ENCODE data around the gene MACROD2. TPM values are rescaled to one million over a fixed set of nuclear protein-coding genes. Genes with fewer than 3 reads are reported as not detected.

MACROD2 gene
- total RNA-seq, 1 experiment from 2014 or later, result 3.7 TPM

DNA sequence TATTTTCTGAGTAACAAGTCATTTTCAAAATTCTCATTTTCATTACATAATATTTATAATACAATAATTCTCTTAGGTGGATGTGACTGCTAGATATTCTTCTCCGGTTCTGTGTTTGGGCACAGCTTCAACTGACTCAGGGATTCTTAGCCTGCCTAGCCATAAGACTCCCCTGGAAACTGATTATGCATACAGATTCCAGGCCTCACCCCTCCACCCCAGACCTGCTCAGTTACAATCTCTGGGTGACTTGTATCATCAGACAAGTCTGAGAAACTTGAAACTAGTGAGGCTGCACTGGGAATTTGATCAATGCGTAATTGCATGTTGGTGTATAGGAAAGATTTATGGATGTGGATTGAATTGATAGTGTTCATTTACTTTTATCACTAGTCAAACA lies 316.7 kb downstream of the MACROD2 start:
- POLR2A ChIA-PET, result no interaction called here
- intact Hi-C loops (cut with micrococcal nuclease), result no loop called here
- RAD21 ChIA-PET (ENCODE audit: low non-redundant PET in 1 of 2, low total read pairs in 2 of 2, uncharacterized antibody in 2 of 2, unreplicated experiment in 2 of 2), result no interaction called here
- Histone ChIP-seq H3K9me2 (ENCODE audit: insufficient read depth) (no peaks in the 10 kb centered on the region), H3K27me3 (ENCODE audit: insufficient read depth, low read length) (no peaks in the 10 kb centered on the region), H3K4me2 (ENCODE audit: low read length) (no peak overlapping the region), H3K27ac (ENCODE audit: low read depth, low read length) (no peak overlapping the region), H2AFZ (ENCODE audit: low read depth, low read length, poor library complexity, severe bottlenecking) (no peak overlapping the region), H3K9ac (ENCODE audit: low read length) (no peak overlapping the region), H3K79me2 (ENCODE audit: insufficient read depth, low read length) (no peaks in the 10 kb centered on the region), H3K36me3 (ENCODE audit: control insufficient read depth in 1 of 2, insufficient read depth in 2 of 2, low read length in 2 of 2) (no peaks in the 10 kb centered on the region), H3K4me3 (replicated peaks in 1 of 2; ENCODE audit: low read depth in 1 of 2, low read length in 2 of 2) (no peak overlapping the region), H4K20me1 (ENCODE audit: insufficient read depth) (no peaks in the 10 kb centered on the region), H3K9me3 (ENCODE audit: control insufficient read depth in 1 of 2, insufficient read depth in 1 of 2, low read depth in 1 of 2, low read length in 2 of 2) (no peaks in the 10 kb centered on the region), H3K4me1 (ENCODE audit: control insufficient read depth in 1 of 2, insufficient read depth in 2 of 2, low read length in 2 of 2) (no peaks in the 10 kb centered on the region)
- ATAC-seq (no peak), DNase-seq (ENCODE audit: low read depth, low spot score) (no peak)
- CTCF ChIA-PET, result no interaction called here
- no TSS peak for BruUV-seq (replicated peaks)
- TF ChIP-seq RAD21 (IDR thresholded peaks at IDR 0.05; ENCODE audit: low read depth) (no peak), CEBPB (IDR thresholded peaks at IDR 0.05; ENCODE audit: low read depth) (no peak), SIN3A (IDR thresholded peaks at IDR 0.05; ENCODE audit: low read depth) (no peak), TCF7L2 (IDR thresholded peaks at IDR 0.05; ENCODE audit: borderline replicate concordance, extremely low read depth, insufficient read depth, insufficient read length) (no peak)
- TF ChIP-seq, protein P1, sequence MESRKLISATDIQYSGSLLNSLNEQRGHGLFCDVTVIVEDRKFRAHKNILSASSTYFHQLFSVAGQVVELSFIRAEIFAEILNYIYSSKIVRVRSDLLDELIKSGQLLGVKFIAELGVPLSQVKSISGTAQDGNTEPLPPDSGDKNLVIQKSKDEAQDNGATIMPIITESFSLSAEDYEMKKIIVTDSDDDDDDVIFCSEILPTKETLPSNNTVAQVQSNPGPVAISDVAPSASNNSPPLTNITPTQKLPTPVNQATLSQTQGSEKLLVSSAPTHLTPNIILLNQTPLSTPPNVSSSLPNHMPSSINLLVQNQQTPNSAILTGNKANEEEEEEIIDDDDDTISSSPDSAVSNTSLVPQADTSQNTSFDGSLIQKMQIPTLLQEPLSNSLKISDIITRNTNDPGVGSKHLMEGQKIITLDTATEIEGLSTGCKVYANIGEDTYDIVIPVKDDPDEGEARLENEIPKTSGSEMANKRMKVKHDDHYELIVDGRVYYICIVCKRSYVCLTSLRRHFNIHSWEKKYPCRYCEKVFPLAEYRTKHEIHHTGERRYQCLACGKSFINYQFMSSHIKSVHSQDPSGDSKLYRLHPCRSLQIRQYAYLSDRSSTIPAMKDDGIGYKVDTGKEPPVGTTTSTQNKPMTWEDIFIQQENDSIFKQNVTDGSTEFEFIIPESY (IDR thresholded peaks at IDR 0.05; ENCODE audit: extremely low read depth, insufficient replicate concordance, low read length), result no peak
- TF ChIP-seq, protein P2, sequence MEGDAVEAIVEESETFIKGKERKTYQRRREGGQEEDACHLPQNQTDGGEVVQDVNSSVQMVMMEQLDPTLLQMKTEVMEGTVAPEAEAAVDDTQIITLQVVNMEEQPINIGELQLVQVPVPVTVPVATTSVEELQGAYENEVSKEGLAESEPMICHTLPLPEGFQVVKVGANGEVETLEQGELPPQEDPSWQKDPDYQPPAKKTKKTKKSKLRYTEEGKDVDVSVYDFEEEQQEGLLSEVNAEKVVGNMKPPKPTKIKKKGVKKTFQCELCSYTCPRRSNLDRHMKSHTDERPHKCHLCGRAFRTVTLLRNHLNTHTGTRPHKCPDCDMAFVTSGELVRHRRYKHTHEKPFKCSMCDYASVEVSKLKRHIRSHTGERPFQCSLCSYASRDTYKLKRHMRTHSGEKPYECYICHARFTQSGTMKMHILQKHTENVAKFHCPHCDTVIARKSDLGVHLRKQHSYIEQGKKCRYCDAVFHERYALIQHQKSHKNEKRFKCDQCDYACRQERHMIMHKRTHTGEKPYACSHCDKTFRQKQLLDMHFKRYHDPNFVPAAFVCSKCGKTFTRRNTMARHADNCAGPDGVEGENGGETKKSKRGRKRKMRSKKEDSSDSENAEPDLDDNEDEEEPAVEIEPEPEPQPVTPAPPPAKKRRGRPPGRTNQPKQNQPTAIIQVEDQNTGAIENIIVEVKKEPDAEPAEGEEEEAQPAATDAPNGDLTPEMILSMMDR (IDR thresholded peaks at IDR 0.05 in 2 of 3, conservative IDR thresholded peaks at IDR 0.05 in 1 of 3; ENCODE audit: borderline replicate concordance in 1 of 3, insufficient read depth in 1 of 3, low read depth in 2 of 3, low read length in 2 of 3), result no peak

Measured in HCT116 (cell line).